ENCODE measurements around the gene UMAD1.
"Not testable (repeated sequence)": the region's sequence is repeated elsewhere in the genome, so short reads cannot be mapped to it uniquely, and the experiment has no call there.

UMAD1 gene

DNA sequence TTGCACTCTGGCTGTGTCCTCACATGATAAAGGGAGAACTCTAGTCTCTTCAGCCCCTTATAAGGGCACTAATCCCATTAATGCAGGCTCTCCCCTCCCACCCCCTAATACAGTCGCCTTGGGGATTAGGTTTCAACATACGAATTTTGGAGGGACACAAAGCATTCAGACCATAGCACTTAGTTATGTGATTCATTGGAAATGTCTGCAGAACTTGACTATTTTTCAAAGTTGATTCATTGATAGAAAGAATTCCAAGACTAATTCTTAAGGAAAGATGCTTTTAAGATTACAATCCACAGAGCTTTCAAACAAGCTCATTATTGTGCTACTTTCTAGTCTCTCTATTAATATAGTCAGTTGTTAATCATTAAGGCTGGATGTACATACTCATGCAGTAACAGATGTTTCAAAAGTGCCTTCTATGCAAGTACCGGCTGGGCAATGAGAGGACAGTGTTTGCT is 163.2 kb downstream of the UMAD1 start:
- DNase-seq (ENCODE audit: low spot score): no peak

DNA sequence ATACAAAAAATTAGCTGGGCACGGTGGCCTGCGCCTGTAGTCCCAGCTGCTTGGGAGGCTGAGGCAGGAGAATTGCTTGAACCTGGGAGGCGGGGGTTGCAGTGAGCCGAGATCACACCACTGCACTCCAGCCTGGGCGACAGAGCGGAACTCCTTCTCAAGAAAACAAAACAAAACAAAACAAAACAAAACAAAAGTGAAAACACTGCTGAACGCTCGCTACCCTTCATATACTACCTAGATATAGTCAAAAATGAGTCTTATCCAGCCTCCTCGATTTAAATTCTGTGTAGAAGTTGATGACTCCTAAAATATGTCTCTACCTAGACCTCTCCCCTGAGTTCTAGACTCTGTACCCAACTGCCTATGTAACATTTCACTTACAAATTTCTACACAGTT is 164.3 kb downstream of the UMAD1 start:
- not testable (repeated sequence) for DNase-seq (ENCODE audit: low spot score)

DNA sequence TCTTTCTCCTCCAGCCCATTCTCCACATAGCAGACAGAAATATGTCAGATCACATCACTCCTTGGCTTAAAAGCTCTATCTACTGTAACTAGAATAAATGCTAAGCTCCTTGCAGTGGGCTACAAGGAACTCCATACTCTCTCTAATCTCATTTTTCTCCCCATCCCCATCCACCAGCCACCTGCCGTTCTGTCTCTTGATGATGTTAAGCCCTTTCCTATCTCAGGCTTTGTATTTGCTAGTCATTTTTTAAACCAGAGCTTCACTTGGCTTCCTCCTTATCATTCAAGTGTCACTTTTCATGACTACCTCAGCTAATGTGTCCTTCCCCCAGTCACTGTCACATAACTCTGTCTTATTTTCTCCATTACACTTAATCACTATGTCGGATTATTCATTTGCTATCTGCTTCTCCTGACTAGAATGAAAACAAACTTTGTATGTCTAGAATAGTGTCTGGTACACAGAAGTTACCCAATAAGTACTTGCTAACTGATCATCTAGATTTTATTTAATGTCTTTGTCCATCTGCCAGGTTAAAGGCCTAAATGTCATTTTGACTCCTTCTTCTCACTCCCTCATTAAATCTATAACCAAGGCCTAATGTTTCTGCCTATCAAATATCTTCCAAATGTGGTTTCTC is 165.1 kb downstream of the UMAD1 start:
- no peak for DNase-seq (ENCODE audit: low spot score)

DNA sequence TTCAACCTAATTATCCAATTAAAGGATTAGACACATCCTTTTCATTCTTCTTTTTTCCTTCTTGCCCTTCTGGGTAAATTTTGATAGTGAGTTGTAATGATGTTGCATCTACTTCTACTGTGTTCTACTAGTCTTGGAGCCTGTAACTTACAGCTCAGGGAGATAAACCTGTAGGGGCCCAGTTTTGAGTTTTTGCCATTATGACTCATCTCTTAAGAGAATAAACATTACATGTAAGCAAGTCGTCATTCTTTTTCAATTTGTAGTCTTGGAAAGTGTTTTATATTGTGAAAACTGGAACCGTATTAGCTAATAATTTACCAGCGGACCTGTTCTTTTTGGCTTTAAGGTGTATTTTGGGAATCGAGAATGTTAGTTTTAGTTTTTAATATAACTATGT is 167.6 kb downstream of the UMAD1 start:
- DNase-seq (ENCODE audit: low spot score): no peak

DNA sequence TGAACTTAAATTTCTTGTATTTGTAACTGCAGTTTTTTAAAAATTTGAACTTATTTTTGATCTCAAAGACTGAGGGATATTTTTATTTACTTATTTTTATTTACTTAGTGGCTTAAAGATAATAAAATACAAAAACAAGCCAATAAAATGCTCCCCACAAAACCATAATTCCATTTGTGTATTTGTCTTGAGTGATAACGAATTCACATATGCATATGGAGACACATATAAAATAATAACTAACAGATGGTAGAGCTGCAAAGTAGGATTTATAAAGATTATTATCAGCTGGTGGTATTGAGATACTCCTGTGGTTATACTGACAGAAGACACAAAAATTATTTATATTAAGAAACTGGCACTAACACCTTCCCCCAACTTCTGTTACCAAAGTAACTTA is 168.1 kb downstream of the UMAD1 start:
- no peak for DNase-seq (ENCODE audit: low spot score)

DNA sequence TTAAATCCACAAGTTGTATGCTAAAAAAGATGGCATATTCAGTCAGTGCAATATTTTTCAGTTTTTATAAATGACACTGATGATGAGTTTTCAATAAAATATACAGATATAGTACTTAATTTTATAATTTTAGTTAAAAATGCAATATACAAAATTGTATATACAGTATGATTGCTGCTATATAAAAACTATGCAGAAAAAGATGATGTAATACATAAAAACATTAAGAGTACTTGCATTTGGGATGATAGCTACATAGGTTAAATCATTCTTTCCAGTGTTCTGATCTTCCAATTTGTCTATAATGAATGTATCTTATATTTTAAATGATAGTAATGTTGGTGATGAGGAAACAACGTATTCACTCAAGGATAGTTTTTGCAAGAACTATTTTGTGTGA is 169.8 kb downstream of the UMAD1 start:
- no peak for DNase-seq (ENCODE audit: low spot score)

DNA sequence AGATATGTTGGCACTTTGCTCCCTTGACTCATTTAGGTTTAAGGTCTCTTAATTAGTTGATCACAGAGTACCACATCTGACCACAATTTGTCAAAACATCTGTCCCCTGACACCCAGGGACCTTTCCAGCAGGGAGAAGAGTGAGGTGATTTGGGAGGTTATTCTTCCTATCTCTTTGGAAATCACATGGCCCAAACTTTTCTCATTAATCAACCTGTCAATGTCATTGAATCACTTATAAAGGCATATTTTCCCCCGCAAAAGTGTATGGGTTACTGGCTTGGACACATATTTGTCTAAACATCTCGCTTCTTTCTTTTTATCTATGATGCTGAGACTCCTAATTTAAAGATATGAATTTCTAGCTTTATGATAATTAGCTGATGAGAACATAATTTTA is 170.3 kb downstream of the UMAD1 start:
- no peak for DNase-seq (ENCODE audit: low spot score)

DNA sequence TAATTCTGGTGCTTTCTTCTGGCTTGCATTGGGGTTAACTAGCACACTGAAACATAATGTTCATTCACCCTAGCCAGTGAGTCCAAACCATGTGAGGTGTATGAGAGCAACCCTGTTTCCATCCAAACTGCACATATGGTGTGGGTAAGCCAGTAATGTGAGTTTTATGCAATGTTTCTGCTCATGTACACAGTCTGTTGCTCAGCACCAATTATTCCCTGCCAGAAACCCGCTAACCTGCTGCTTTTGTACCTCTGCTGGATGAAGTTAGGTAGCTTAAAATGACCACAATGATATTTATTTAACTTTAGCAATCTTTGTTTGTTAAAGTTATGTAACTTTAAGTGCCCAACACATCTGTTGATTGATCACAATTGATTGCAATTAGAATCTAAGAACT is 171.6 kb downstream of the UMAD1 start:
- DNase-seq (ENCODE audit: low spot score): no peak

DNA sequence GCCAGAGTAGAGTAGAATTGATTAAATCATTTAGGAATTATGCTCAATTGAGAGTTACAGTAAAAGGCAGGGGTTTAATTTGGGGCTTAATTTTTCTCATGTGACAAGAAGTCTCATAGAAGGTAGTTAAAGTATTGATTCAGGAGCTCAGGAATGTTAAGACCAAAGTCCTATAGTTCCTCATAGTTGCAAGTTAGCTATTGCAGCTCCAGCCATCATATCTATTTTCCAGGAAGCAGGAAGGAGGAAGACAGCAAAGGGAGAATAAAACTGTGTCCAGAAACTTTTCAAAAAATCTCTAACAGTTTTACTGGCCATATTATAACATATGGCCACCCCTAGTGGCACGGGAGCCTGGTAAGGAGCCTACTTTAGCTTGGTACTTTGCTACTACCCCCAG is 174.8 kb downstream of the UMAD1 start:
- DNase-seq (ENCODE audit: low spot score): no peak

DNA sequence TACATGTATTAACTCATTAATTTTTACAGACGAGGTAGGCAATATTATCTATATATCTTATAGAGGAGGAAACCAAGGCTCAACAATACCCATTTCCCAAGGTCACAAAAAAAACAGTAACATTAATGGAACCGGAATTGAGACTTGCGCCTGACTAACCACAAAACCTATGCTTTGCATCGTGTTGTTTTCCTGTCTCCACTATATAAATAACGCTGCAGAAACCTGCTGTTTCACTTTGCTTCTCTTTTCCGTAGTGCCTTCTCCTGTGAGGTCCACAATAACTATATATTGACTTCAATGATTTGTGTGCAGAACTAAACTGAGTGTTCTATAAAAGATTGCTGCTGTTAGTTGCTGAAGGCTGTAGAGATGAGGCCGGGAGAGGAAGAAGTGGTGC is 175.5 kb downstream of the UMAD1 start:
- DNase-seq (ENCODE audit: low spot score): peak; percentile 68

DNA sequence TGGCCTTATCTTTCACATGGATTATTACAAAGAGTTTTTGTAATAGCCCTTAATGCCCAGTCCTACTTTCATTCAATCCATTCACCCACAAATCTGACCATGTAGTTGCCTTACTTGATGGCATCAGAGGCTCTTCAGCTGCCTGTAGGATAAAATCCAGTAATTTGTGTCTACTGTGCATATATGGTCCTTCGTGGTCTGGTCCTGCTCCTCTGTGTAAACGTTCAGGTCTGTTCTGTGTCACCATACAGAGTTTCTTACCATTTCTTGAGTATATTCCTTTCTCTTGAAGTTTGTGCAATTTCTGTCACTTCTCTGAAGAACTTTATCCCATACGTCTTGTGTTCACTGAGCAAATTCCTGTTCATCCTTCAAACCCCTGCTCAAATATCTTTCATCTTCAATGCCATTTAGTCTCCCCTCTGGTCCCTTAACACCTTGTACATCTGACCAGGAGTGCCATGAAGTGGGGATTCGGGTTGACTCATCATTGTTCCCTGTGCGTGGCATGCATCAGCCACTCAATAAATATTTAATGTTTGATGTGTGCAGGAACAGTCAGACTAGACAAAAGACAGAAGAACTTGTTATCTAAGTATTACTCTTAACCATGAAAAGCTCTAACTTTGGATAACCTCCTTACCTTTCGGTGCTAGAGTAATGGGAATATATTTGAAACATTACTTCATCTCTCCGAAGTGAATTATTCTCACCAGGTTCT is 176.4 kb downstream of the UMAD1 start:
- DNase-seq (ENCODE audit: low spot score): no peak

DNA sequence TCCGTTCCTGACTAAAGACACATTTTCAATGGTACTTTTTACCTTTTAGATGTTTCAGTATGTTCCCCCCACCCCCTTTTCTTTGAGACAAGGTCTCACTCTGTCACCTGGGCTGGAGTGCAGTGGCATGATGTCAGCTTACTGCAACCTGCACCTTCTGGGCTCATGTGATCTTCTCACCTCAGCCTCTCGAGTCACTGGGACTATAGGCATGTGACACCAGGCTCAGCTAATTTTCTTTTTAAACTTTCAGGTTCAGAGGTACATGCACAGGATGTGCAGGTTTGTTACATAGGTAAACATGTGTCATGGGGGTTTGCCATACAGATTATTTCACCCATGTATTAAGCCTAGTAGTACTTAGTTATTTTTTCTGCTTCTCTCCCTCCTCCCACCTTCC is 177.2 kb downstream of the UMAD1 start:
- DNase-seq (ENCODE audit: low spot score): no peak

DNA sequence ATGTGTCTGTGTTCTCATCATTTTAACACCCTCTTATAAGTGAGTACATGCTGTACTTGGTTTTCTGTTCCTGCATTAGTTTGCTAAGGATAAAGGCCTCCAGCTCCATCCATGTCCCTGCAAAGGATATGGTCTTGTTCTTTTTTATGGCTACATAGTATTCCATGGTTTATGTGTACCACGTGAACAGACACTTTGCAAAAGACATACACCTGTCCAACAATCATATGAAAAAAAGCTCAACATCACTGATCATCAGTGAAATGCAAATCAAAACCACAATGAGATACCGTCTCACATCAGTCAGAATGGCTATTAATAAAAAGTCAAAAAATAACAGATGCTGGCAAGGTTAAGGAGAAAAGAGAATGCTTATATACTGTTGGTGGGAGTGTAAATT is 177.6 kb downstream of the UMAD1 start:
- DNase-seq (ENCODE audit: low spot score): not testable (repeated sequence)

DNA sequence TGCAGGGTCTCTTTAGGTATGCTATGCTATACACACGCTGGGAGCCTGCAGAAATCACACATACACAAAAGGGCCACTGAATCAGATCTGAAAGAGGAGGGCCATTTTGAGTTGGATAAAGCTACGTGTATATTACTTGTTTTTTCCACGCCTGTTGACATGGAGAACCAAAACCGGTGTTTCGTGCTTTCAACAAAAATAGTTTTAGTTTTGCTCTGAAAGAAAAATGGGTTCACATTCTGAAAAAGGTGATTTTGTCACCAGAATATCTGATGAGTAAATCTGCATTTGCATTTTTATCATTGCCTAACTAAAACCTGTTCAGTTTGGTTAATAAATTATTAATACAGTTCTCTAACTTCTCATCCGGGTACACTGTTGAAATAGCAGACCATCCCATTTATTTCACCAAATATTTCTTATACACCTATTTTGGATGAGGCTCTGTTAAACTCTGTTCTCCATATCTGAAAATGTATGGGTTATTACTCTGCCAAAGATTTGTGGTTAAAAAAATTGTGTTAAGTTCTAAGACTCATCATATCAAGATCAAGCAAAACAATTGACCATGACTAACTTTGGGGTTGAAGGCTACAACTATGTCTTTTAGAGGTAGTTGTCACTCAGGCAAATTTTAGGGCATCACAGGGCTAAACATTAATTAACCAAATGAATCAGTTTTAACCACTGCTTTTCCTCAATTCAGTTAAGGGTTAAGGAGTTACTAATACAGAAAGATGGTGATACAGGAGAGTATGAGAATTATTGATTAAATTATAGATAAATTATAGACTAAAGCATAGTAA is 179.1 kb downstream of the UMAD1 start:
- DNase-seq (ENCODE audit: low spot score): no peak

DNA sequence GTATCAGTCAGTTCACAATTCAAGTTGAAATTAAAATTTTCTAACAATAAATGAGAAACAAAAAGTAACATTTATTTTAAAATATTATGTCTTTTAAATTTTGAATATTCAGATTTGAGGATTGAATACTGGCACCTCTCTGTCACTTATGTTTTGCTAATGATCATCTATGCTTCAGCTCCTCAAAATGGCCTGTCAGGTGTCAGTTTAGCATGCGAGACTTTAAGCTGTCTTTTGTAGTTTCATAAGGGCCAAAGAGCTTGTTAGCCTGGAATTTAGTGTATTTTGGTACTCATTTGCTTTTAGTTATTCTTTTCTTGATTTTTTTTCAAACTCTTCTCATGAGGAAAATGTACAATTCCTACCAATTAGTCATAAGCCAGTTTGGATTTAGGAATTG is 179.9 kb downstream of the UMAD1 start:
- DNase-seq (ENCODE audit: low spot score): no peak

DNA sequence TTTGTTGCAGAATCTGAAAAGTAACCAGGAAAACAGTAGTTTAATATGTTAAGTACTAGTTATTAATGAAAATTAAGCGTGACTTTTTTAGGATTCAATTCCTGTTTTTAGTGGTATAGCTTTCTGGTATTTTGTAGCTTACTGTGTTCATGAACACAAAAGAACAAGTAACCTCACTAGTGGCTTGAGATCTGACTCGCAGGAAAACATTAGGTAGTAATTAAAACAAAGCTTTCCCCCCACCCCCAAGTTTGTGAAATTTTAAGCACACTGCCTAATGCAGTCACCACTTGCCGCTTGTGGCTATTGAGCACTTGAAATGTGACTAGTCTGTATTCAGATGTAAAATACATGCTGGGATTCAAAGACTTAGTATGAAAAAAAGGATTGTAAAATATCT is 180.4 kb downstream of the UMAD1 start:
- DNase-seq (ENCODE audit: low spot score): no peak

DNA sequence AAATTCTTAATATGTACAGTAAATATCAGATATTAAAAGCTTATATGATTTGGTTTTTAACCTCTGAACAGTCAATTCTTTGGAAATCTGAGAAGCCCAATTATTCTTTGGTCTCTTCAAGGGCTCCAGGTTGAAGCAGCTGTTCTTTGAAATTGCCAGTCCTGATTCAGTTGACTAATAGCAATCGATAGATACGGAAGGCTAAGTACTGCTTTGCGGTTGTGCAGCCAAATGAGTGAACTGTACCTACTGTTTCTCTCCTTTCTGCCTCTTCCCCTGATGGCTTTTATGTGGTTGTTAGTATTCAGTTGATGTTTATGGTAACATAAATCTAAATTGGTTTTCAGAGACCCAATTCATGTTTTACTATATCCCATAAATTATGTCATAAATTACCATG is 181.0 kb downstream of the UMAD1 start:
- DNase-seq (ENCODE audit: low spot score): no peak

DNA sequence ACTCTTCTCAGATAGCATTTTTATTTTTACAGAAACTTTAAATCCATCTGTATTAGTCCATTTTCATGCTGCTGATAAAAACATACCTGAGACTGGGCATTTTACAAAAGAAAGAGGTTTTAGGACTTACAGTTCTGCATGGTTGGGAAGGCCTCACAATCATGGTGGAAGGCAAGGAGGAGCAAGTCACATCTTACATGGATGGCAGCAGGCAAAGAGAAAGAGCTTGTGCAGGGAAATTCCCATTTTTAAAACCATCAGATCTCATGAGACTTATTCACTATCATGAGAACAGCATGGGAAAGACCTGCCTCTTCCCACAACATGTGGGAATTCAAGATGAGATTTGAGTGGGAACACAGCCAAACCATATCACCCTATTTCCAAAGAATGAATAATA is 184.7 kb downstream of the UMAD1 start:
- not testable (repeated sequence) for DNase-seq (ENCODE audit: low spot score)

DNA sequence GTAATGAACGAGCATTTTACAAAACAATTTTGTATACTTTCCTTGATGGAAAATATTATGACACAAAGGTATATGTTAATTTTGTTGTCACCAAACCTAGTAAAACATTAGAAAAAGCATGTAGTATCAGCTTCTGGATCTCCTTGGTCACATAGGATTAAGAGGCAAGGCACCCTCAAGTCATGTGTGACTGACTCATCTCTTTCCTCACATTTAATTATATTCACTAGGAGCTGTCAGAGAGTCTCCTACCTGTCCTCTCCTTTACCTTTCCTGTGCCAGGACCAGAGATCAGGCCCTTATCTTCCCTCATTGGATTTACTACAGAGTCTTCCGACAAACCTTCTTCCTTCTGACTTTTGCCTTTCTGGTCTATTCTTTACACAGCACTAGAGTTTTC is 189.1 kb downstream of the UMAD1 start:
- no peak for DNase-seq (ENCODE audit: low spot score)

DNA sequence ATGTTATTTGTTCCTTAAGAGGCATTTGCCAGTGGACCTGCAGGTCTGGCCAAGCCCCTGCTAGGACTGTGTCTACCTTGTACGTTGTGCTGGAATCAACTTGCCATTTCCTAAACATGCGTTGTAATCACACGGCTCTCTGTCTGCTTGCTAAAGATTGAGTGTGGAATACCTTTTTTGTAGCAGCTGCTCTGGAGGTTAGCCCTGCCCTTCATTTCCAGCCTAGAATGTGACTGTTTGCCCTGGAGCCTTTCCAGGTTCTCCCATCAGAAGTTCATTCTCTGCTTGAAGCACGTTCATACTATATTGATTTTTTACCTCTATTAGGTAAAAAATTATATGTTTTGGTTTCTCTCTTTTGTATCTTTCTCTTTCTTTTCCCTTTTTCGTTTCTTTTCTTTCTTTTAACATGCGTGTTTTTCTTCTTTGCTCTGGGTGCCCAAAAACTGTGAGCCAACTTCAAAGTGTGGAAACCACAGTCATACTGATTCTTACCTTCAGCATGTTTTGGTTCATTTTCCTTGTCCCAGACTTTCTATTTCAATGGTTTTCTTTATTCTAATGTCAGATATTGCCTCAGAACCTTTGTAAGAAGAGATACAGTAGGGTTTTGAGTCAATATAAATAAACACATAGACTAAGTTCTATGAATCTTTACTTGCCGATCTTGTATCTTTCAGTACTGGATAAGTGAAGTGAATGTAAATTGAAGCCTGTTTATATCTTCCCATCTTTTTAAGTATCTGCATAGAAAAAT is 189.7 kb downstream of the UMAD1 start:
- no peak for DNase-seq (ENCODE audit: low spot score)

DNA sequence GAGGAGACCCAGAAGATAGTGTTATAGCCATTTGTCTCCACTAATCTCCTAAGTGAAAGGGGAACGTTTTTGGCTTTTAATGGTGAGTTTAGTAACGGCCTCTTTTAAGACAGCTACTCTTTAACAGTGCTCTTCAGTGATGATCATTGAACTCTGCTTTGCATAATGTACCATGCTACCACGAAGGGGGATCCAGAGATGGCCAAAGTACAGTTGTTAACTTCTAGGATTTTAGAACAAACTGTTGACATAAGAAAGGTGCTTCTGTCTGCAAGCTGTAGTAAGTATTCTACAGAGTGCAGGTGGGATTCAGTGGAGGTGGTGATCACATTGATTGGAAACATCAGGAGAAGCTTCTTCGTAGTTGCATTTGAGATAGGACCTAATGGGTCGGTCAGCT is 192.0 kb downstream of the UMAD1 start:
- no peak for DNase-seq (ENCODE audit: low spot score)

DNA sequence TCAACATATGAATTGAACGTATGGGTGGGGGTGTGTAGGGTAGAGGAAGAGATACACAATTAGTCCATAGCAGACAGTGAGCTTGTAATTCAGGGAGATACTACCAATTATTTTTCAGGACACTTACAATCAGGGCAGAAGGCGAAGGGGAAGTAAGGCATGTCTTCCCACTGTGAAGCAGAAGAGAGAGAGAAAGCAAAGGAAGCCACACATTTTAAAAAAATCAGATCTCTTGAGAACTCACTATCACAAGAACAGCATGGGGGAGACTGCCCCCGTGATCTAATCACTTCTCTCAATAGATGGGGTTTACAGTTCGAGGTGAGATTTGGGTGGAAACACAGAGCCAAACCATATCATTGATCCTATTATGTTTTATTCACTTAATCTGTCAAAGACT is 194.2 kb downstream of the UMAD1 start:
- DNase-seq (ENCODE audit: low spot score): no peak

All from NAMALWA (cell line).